ENCODE measurements around the gene IGFN1.

Gene IGFN1

DNA sequence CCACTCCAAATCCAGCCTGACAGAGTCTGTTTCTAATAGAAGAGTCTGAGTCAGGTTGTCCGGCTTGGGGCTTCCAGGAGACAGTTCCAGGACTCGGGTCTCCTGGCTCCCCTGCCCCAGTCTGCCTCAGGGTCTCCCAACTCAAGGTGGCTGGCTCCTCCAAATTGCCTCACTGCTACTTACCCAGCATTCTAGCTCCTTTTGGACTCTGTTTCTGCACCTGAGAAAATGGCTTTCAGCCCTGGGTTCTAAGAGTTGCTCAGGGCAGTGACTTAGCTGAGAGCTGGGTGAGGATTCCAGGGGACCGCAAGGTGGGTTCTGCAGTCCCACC, 5.5 kb upstream of the IGFN1 start:
- no peak for DNase-seq (ENCODE audit: low read depth in 2 of 2)

DNA sequence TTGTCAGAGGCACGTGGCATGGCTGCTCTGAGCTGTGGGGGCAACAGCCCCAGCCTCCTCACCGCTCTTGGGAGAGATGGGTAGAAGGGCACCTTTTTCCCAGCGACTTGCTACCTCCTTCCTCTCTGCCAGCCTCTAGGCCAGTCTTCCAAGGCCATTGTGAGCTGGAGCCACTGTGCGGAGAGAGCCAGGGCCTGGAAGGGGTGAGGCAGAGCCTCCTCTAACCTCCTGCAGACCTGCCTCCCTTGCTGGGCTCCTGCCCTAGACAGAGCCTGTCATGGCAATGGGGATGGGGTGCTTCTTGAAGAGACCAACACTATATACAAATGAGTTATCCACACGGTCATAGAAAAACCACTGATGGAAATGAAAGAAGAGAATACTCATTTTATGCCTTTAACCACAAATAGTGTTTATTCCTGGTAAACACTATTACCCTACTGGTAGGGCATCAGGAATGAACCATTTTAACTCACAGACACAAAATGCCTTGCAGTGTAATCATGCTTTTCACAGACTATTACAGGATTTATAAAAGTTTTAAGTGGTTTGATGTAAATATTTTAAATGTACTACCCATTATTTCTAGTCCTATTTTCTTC, 5.0 kb upstream of the IGFN1 start:
- DNase-seq (ENCODE audit: low read depth in 2 of 2) = no peak

DNA sequence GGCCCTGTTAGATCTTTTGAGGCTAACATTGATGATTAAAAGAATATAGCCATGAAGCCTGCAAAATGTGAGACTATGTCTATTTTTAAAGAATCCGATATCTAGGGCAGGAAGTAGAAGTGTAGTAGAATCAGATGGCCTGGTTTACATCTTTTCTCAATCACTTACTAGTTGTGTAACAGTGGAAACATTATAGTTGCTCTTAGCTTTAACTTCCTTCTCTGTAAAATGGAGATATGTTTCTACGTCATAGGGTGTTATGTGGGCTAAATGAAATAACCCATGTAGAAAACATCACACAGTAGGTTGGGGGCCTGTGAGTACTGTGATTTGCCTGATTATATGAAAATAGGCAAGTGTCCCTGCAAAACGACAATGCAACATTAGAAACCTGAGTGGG, 4.4 kb upstream of the IGFN1 start:
- DNase-seq (ENCODE audit: low read depth in 2 of 2) = no peak

DNA sequence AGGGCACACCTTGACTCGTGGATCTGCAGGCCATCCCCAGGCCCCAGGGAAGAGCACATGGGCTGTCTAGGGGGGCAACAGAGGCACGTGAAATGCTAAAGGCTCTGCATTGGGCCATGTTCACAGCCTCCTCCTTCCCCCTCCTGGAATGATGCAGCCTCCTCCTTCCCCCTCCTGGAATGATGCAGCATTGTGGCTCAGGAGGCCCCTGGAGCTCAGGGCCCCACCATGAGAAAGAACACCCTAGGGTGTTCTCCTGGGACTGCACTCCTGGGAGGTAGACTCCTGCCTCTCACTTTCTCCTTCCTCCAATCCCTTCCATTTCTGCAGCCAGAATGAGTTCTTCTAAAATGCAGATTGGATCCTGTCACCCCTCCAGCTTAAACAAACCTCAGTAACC, 1.5 kb upstream of the IGFN1 start:
- DNase-seq (ENCODE audit: low read depth in 2 of 2) = no peak

DNA sequence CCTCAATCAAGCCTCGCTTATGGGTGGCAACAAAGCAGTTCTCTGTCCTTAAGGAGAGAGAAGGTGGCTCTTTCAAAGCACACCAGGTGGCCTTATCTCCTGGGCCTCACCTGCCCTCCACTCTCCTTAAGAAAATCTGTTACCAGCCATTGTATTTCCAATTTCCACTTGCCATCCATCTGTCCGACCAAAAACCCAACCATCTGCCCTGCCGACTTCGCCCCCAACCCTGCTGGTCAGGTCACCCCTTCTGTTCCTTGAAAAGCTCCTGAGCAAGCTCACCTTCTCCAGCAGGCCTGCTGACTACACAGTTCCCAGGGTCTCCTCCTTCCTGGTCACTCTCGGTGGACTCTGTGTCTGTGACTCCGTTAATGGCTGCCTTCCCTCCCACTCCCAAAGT, 619 bp upstream of the IGFN1 start:
- no peak for DNase-seq (ENCODE audit: low read depth in 2 of 2)

DNA sequence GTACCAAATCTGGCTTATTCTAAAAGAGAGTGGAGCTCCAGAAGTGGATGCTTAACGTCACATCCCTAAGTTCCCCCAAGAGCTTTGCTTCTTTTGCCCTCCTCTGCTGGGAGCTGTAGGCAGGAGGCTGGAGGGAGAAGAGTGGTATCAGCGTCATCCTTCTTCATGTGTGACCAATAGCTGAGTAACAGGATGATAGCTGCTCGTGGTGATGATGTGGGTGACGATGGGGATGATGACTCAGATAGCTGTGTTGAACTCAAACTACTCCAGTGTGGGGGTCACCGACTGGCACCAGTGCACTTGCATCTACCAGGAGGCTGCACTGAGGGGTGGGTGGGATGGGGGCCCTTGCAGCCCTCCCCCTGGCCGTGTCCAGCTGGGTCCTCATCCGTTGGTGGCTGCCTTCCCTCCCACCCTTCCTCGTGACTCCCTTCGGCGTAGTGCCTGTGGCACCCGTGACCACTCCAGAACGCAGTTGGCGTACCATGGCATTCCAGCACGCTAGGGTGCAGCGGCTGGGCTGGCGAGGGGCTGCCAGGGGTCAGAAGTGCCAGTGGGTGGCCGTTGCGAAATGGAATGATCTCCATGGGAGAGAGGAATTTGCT, 1.1 kb downstream of the IGFN1 start:
- no peak for DNase-seq (ENCODE audit: low read depth in 2 of 2)

DNA sequence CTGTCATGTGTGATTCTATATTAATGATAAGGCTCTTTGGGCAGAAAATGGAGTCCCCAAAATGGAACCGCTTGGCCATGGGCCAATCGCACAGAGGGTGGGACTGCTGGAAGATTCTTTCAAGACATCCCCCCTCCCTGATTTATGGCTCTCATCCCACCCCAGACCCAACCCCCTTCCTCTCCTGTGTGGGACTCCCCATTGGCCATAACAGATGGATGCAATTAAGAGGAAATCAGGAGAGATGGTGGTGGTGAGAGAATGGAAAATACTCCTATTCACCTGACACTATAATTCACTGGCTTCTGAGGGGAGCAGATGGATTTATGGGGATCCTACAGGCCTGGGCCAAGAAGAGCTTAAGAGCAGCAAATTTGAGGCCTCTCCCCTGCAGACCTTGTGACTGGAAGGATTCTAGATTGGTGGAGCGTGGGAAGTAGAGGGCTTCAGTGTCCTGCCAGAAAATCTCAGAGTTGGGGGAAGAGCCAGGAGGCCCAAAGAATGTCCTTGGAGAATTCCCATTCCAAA, 1.7 kb downstream of the IGFN1 start:
- no peak for DNase-seq (ENCODE audit: low read depth in 2 of 2)

DNA sequence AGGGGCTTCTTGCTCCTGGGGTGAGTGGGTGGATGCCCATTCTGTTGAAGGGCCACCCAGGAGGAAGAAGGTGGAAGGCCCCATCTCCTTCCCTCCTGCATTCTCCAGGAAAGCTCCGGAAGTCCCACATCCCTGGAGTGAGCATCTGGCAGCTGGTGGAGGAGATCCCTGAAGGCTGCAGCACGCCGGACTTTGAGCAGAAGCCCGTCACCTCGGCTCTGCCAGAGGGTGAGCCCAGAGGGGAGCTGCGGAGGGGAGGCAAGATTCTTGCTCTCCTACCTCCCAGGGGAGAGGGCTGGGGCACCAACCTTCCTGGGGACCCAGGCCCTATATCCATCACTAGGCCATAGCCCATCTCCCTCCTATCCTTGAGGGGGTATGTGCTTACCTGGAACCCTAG, 3.4 kb downstream of the IGFN1 start:
- DNase-seq (ENCODE audit: low read depth in 2 of 2) = no peak

DNA sequence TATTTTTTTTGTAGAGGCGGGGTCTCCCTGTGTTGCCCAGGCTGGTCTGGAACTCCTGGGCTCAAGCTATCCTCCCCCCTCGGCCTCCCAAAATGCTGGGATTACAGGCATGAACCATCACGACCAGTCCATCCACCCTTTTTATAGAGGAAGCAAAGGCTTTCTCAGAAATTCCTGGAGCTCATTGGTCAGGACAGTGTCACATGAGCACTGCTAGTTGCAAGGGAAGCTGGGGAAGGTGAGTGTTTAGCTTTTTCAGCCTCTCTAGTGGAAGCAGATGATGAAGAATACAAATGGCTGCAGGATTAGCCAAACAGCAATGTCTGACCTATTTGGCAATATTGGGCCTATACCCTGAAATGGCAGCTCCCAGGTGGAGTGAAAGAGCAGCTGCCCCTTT, 8.0 kb downstream of the IGFN1 start:
- no peak for DNase-seq (ENCODE audit: low read depth in 2 of 2)

DNA sequence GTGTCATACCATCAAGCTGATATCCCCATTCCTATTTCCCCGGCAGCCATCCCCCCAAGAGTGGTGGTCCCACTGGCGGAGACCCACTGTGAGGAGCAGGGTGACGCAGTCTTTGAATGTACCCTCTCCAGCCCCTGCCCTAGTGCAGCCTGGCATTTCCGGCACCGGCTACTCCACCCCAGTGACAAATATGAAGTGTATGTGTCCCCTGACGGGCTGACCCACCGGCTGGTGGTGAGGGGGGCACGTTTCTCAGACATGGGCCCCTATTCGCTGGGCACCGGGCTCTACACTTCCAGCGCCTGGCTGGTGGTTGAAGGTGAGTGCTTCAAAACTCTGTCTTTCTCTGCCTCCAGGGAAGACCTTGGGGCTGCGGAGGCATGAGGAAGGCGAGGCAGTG, 14.4 kb downstream of the IGFN1 start:
- no peak for DNase-seq (ENCODE audit: low read depth in 2 of 2)

DNA sequence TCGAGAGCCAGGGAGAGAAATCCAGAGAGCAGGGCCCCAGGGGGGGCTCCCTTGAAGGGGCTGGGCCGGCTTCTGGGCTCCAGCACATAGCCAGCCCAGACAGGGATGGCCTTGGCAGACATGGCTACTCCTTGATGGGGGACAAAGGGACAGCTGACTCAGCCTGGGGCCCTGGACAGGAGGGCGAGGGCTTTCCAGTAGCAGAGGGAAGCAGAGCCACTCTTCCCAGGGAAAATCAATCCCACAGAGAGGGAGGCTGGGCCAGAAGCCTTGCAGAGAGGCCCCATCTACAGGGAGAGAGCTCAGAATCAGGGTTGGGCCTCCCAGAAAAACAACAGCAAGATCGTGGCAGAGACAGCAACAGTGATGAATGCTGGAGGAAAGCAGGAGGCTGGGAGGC, 15.6 kb downstream of the IGFN1 start:
- no peak for DNase-seq (ENCODE audit: low read depth in 2 of 2)

DNA sequence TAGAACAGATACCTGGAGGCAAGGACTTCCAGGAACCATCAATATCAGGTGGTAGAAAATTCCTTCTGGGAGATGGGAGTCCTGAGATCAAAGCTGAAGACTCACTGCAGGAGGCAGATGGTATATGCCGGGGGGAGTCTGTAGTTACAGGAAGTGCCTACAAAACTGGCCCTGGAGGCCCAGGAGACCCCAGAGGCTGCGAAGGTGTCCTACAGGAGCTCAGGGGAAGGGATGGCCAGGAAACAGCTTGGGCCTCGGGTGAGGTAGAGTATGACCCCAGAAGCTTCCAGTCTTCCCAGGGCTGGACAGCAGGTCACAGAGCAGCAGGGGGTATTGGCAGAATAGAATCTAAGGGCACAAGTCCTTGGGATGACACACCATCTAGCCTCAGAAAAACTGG, 16.4 kb downstream of the IGFN1 start:
- no peak for DNase-seq (ENCODE audit: low read depth in 2 of 2)

DNA sequence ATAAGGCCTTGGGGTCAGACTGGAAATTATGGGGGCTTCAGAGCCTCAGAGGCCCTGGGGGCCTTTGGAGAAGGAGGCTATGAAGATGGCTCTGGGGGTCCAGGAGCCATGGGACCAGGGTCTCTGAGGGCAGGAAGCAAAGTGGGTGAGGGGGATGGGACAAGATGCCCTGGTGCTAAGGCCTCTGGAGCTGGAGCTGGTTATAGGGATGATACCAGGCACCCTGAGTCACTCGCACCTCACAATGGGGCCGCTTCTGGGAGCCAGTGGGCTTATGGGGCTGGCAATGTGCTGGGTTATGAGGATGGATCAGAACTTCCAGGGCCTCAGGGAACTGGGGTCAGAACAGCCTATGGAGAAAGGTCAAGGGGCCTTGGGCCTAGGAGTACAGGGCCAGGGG, 17.6 kb downstream of the IGFN1 start:
- DNase-seq (ENCODE audit: low read depth in 2 of 2) = no peak

DNA sequence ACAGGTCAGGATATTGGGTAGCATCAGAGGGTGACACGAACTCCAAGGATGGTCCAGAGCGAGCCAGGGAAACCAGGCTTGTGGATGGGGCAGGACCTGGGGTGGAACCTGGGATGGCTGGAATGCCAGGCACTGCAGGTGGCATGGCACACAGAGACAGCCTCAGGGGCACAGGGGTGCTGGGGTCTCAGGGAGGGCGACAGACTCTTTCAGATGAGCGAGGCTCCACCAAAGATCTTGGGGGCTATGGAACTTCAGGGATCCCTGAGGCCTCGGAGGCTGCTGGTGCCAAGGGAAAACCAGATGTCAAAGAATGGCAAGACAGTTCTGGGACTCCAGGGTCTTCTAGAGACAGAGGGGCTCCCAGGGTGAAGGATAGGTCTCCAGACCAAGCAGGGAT, 21.4 kb downstream of the IGFN1 start:
- no peak for DNase-seq (ENCODE audit: low read depth in 2 of 2)

DNA sequence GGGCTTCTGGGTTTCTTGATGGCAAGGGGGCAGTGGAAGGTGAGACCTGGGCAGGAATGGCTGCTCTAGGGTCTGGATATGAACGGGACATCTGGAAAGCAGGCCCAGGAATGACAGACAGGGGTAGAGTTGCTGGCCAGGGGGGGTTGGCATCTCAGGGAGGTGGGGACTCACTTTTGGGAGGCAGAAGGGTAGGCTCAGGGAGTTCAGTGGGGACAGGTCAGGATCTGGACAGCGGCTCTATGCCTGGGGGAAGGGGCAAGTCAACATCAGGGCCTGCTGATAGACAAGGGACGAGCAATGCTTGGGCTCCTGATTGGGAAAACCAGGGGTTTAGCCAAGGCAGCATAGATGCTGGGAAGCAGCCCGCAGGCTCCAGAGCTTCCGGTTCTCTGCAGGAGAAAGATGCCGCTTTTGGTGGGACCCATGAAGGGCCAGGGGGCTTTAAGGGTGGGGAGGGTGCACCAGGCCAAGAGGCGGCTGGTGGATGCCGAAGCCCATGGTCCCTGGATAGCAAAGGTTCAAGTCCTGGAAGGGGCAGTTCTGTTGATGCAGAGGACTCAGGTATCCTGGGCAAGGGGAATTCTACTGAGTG, 21.9 kb downstream of the IGFN1 start:
- no peak for DNase-seq (ENCODE audit: low read depth in 2 of 2)

DNA sequence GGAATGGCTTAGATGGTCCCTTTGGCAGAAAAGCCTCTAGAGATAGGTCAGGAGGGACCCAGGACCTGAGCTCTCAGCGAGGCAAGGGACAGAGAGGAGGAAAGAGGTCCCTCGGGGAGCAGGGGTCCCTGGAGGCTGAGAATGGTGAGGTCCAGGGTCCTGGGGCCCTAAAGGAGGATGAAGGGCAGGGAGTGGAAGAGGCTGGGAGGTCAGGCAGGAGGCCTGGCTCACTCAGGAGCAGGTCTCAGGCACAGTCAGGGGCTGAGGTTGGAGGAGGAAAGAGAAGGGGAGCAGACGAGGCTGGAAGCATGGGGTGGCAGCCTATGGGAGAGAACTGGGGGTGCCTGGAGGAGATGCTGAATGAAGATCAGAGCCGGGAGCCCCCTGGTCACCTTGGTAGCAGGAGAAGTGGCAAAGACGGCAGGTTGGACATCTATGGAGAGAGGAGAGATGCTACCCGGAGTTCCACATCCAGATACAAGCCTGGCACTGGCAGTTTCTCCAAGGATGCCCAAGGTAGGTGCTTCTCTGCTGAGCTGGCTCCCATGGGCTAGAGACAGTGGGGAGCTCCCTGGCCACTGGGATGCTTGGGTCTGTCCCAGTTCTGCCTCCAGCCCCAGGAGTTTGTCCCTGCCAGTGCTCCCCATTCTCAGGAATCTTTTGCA, 22.6 kb downstream of the IGFN1 start:
- no peak for DNase-seq (ENCODE audit: low read depth in 2 of 2)

DNA sequence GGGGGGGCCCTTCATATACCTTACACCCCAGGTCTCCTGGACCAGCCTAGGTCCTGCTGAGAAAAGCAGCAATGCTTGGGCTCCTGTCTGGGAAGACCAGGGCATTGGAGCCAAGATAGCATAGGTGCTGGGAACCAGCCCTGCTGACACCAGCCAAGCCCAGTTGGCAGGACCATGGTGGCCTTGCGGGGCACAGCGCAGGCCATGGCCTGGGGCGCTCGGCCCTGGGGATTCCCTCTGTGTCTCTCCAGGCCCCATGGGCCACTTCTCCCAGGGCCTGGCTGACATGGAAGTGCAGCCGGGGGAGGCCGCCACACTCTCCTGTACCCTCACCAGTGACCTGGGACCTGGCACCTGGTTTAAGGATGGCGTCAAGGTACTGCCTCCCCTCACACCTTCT, 23.3 kb downstream of the IGFN1 start:
- no peak for DNase-seq (ENCODE audit: low read depth in 2 of 2)

DNA sequence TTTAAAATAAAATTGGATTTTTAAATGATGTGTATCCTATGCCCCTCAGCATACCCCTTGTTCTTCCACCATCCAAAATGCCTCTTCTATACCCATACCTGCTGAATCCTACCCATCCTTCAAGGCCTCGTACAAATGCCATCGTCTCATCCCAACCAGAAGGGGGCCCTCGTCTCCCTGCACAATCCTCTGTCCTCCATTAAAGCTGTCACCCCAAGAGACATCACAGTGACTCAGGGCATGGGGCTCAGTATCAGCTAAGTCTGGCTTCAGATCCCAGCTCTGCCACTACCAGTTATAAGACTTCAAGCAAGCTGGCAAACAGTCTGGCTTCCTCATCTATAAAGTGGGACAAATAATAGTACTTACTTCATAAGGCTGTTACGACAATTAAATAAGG, 23.8 kb downstream of the IGFN1 start:
- DNase-seq (ENCODE audit: low read depth in 2 of 2) = no peak

DNA sequence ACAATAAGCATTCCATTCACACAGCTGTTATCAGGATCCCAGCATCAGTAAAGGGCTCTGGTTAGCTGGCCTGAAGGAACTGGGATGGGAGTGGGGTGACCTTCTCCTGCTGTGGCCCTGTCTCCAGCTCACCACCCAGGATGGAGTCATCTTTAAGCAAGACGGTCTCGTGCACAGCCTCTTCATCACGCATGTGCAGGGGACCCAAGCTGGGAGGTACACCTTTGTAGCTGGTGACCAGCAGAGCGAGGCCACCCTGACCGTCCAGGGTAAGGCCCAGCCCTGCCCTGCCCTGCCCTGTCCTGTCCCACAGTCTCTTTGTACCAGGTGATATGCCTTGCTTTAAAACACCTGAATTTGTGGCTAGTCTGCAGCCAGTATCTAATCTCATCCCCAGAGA, 24.3 kb downstream of the IGFN1 start:
- no peak for DNase-seq (ENCODE audit: low read depth in 2 of 2)

DNA sequence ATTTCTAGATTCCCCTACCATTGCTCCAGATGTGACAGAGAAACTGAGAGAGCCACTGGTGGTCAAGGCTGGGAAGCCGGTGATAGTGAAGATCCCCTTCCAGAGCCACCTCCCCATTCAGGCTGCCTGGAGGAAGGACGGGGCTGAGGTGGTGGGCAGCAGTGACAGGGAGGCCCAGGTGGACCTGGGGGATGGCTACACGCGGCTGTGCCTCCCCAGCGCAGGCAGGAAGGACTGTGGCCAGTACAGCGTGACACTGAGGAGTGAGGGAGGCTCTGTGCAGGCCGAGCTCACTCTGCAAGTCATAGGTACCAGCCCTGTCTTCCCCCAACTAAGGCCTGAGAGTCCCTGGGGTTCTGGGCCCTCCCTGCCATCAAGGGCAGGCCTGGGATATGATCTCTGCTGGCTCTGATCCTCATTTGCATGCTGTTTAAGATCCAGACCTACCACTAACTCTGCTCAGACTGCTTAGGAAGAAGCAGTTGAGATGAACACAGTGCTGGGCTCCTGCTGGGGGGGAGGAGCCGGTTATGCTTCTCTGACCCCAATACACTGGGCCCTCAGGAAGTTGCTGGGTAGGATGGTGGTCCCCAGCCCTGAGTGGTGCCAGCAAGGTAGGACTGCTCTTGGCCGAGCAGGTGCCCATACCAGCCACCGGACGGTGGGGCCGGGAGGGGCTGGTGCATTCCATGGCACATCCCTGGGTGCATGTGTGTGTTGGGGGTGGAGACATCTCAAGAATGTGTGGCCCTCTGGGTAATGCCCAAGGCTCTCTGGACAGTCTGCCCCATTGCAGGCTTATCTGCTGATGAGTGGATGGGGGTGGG, 25.1 kb downstream of the IGFN1 start:
- no peak for DNase-seq (ENCODE audit: low read depth in 2 of 2)

DNA sequence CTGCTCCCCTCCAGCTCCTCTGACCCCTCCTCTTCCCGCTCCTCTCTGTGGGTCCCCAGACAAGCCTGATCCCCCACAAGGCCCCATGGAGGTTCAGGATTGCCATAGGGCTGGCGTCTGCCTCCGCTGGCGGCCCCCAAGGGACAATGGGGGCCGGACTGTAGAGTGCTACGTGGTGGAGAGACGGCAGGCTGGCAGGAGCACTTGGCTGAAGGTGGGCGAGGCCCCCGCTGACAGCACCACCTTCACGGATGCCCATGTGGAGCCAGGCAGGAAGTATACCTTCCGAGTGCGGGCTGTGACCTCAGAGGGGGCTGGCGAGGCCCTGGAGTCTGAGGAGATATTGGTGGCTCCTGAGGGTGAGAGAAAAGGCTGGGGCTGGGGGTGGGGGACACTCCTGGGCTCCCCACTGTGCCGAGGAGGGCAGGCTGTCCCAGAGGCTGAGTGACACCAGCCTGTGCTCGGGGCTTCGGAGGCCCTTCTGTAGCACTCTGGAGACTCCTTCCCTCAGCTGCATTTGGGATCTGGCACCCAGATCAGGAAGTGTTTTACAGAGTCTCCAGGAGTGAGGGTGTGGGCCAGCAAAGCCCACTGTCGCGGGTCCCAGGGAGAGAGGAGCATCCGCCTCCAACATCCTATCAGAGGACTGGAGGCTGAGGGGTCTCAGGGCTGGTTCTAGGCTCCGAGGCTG, 25.9 kb downstream of the IGFN1 start:
- no peak for DNase-seq (ENCODE audit: low read depth in 2 of 2)

DNA sequence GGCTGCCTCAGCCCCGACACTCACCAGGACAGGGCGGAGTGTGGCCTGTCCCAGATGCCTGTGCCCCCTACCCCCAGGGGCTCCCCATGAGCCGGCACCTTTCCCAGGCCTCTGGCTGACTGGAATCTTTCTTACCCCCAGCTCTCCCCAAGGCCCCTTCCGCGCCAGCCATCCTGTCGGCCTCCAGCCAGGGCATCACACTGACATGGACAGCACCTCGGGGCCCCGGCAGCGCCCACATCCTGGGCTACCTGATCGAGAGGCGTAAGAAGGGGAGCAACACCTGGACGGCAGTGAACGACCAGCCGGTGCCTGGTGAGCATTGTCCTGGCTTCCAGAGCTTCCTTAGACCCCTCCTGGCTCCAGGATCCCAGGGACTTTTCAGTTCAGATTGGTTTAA, 26.5 kb downstream of the IGFN1 start:
- no peak for DNase-seq (ENCODE audit: low read depth in 2 of 2)
